A204.1 (cell line): ENCODE data around the gene DMXL2.
A peak's percentile ranks its signal among the peaks of the same experiment; 100 is the strongest.
"Not testable (repeated sequence)": the region's sequence is repeated elsewhere in the genome, so short reads cannot be mapped to it uniquely, and the experiment has no call there.

Source experiments
- FAIRE-seq: peaks from 2 replicates; lab custom pipeline; 2012; peaks lifted over from hg19 to GRCh38; lab: Jason Lieb, UNC

The DMXL2 gene, protein sequence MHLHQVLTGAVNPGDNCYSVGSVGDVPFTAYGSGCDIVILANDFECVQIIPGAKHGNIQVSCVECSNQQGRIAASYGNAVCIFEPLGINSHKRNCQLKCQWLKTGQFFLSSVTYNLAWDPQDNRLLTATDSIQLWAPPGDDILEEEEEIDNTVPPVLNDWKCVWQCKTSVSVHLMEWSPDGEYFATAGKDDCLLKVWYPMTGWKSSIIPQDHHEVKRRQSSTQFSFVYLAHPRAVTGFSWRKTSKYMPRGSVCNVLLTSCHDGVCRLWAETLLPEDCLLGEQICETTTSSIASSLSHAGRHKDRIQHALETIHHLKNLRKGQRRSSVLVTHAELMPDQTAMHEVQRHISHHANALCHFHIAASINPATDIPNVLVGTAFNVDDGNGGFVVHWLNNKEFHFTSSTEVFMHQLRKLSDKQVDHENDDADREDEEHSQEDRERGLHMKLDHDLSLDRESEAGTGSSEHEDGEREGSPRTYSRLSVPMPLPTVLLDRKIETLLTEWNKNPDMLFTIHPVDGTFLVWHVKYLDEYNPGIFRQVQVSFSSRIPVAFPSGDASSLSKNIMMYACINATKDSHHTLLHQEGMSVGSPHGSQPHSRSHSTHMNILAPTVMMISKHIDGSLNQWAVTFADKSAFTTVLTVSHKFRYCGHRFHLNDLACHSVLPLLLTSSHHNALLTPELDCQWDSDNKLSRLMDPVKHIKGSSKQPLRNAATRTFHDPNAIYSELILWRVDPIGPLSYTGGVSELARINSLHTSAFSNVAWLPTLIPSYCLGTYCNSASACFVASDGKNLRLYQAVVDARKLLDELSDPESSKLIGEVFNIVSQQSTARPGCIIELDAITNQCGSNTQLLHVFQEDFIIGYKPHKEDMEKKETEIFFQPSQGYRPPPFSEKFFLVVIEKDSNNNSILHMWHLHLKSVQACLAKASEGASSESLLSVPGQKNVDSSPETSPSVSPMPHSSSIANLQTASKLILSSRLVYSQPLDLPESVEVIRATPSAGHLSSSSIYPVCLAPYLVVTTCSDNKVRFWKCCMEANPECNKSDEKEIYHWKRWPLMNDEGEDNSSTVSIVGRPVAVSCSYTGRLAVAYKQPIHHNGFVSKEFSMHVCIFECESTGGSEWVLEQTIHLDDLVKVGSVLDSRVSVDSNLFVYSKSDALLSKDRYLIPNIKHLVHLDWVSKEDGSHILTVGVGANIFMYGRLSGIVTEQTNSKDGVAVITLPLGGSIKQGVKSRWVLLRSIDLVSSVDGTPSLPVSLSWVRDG (N-terminal part only)

DNA sequence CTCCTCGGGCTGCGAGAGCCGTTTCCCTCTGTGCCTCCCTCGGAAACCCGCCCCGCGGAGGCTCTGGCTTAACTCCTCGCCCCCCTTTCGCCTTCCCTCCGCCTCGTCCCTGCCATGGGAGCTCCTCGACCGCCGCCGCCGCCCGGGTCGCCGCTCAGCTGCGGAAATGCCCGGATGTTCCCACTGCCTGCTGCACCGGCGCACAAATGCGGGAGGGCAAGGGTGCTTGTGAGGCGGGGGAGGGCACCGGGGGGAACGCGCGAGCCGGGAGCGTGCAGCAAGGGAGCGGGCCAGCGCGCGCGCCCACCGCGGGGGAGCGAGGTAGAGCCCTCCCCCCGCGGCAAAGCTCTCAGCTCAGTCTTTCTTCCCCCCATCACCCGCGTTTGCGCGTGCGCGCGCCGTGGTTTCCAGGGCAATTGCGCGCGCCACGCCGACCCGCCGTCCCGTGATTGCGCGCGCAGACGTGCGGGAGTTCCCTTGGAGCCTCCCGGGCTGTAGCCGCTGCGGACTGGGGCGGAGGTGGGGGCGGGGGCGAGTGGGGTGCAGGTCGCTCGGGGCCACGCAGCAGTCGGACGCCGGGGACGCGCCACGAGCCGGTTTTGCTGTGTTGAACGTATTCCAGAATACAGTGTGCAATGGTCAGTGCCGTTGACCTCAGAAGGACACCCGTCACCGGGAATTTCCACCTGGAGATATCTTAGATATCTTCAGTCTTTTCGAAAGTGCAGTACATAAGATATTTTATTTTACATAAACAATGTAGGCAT lies at the start of gene DMXL2:
DMXL2 (minus strand) TSS at position 168 of the 767 bp plus-strand sequence. CDS start 226 bp downstream, outside the sequence.
- no peak for FAIRE-seq

DNA sequence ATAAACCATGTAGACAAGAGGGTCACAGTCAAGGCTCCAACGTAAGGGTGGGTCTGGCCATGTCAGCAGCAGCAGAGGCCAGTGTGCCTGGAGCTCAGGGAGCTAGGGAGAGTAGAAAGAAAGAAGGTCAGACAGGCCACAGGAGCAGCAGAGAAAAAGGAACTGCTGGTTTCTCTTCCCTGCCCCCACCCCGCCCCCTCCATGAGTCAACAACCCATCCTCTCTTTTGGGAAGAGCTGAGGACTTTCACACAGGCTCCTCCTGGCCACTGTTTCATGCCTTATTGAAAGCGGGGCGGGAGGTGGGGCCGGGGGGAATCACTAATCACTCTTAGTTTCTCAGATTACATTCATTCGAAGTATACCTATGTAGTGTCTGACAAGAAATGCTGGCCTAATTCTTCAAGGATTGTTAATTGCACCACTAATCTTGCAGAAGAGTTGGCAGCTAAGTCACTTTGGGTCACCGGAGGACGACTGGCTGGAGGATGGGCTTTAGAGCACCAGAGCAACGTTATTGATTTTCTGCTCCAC lies 49.6 kb upstream of the DMXL2 start:
- no peak for FAIRE-seq

DNA sequence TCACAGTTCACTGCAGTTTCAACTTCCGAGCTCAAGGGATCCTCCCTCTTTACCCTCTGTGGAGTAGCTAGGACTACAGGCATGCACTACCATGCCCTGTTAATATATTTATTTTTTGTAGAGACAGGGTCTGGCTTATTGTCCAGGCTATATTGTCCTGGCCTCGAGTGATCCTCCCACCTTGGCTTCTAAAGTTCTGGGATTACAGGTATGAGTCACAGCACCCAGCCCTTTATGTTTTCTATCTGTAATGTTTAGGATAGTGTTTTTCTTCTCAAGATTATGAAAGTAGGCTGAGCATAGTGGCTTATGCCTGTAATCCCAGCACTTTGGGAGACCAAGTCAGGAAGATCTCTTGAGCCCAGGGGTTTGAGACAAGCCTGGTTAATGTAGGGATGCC lies 46.8 kb upstream of the DMXL2 start:
- FAIRE-seq, result no peak

DNA sequence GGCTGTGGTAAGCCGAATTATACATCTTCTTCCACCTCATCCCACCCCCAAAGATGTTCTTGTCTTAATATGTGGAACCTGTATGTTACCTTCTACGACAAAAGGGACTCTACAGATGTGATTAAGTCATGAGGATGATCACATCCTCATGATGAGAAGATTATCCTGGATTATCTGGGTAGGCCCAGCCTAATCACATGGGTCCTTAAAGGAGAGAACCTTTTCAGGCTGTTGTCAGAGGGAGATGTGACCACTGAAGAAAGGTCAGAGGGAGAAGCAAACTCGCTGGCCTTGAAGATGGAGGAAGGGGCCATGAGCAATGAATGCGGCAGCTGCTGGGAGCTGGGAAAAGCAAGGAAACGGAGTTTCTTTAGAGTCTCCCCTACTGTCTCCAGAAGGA lies 45.9 kb upstream of the DMXL2 start:
- no peak for FAIRE-seq

DNA sequence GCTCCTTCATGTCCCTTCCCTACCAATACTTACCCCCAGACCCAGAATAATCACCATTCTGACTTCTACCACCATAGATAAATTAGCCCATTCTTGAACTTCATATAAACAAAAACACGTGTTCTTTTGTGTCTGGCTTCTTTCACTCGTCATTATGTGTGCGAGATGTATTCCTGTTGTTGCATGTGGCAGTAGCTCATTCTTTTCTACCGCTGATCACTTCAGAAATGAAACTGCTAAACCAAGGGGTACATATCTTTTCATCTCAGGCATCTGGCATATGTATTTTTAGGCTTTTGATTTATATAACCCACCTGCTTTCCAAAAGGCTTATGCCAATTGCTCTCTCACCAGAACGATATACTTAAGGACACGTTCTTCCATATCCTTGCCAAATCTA lies 44.9 kb upstream of the DMXL2 start:
- FAIRE-seq, result no peak

DNA sequence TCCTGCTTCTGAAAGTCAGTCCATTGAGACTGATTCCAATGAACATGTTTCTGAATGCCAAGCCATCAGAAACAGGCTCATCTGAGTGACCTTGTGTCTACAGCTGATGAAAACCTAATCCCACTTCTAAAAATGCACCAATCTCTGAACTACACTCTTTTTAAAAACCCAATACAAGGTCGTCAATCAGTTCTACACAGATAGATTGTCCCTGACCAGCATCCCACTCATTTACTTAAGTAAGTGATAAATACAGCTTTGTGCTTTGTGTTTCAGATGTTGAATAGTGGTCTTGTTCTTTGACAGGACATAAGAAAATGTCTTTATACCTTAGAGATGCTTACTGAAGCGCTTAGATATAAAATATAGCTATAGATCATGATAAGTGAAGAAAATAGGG lies 38.5 kb upstream of the DMXL2 start:
- FAIRE-seq, result no peak

DNA sequence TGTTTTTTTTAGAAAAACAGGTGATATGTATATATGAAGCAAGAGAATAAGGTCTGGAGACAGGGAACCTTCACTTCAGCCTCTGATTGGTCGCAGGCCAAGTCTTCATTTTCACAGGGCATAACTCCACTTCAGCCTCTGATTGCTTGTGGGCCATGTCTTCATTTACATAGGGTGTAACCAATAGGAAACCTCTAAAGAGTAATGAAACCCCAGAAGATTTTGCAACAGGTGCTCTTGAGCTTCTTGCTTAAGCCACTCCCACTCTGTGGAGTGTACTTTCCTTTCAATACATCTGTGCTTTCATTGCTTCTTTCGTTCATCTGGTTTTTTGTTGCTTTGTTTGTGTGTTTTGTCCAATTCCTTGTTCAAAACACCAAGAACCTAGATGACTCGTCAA lies 36.1 kb upstream of the DMXL2 start:
- no peak for FAIRE-seq

DNA sequence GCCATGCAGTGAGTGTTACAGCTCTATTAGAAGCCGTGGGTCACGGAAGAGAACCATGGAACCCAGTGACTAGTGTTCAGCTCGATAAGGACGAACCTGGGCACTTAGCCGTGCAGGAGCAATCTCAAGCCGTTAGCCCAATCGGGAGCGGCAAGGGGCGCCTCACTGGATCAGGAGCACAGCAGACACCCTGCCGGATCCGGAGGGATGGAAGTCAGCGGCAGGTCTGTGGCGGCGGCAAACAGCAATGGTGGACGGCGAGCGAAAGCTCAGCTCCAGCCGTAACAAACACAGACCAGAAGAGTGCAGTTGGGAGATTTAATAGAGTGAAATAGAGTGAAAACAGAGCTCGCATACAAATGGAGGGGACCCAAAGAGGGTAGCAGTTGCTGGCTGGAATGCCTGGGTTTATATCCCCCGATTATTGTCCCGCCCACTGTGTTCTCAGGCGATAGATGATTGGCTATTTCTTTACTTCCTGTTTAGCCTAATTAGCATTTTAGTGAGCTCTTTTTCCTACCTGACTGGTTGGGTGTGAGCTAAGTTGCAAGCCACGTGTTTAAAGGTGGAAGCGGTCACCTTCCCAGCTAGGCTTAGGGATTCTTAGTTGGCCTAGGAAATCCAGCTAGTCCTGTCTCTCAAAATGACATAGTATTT lies 33.0 kb upstream of the DMXL2 start:
- not testable (repeated sequence) for FAIRE-seq

DNA sequence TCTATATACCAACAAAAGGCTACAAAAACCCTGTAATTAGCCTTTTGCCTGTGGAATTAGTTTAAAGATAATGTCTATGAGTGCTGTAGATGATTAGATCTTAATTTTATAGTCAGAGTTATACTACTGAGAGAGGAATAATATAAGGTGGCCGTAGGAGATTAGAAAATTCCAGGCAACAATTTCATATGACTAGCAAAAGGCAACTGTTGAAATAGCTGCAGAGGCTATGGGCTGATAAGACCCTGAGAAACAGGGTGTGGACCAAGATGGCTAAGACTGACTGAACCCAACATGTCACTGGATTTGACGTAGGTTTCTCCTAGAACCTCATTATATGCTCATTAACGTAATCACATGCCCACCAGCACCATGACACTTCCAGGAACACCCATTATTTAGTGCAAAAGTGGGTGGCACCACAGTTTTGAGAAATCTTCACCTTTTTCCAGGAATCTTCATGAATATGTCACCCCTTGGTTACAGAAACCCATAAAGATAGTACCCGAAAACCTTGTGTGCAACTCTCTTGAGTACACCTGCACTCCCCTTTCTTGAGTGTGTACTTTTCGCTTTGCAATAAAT lies 29.6 kb upstream of the DMXL2 start:
- FAIRE-seq, result no peak

DNA sequence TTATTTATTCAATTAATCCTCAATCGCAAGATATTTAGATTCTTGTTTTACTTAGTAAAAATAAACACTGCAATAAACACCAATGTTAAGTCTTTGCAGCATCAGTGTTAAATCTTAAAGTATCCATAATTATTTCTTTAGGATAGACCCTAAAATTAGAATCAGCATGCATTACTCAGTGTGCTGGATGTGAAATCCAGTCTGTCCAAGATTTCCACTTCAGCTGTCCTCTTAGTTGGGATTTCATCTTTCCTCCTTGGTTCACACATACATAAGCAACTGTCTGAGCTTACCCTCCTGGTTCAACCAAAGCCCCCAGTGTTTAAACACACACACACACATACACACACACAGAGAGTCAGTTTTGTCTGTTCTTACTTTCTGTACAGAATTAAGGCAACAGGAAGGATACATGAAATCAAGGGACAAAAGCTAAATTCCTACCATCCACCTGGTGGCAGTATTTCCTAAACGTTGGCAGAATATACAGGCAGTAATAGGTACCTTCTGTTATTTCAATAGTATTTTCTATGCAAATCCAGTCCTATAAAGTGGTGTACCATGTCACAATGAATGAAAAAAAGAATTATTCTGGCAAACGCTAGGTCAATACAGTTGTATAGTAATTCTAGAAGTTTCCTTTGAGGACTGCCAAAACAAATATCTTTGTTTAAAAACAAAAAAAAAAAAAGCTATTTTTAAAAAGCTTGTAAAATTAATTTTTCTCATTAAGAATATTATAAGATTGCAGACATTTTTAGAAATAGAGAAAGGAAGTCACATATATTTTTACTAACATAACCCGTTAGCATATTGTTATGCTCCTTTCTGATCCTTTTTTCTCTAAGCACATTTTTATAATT lies 27.3 kb upstream of the DMXL2 start:
- FAIRE-seq, result peak; percentile 98

DNA sequence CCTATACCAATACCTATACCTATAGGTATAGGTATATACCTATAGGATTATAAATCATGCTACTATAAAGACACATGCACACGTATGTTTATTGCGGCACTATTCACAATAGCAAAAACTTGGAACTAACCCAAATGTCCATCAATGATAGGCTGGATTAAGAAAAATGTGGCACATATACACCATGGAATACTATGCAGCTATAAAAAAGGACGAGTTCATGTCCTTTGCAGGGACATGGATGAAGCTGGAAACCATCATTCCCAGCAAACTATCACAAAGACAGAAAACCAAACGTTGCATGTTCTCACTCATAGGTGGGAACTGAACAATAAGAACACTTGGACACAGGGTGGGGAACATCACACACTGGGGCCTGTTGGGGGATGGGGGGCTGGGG lies 26.1 kb upstream of the DMXL2 start:
- not testable (repeated sequence) for FAIRE-seq

DNA sequence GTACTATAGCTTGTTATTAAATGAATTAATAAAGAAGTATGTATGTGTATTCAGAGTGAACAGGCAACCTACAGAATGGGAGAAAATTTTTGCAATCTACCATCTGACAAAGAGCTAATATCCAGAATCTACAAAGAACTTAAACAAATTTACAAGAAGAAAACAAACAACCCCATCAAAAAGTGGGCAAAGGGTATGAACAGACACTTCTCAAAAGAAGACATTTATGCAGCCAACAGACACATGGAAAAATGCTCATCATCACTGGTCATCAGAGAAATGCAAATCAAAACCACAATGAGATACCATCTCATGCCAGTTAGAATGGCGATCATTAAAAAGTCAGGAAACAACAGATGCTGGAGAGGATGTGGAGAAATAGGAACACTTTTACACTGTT lies 25.5 kb upstream of the DMXL2 start:
- FAIRE-seq, result not testable (repeated sequence)

DNA sequence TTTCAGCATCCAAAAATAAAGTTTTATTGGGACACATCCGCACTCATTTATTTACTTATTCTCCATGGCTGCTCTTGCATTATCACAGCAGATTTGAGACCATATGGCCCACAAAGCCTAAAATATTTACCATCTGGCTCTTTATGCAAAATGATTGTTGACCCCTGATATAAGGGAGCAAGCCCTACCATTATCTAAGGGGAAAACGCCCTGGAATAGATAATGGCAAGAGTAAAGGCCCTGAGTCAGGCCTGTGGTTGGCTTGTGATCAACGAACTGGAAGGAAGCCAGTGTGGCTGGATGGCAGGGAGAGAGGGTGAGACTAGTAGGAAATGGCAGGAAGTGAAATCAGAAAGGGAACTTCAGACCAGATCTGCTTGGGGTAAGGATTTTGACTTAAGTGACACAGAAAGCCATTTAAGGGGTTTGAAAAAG lies 24.6 kb upstream of the DMXL2 start:
- FAIRE-seq, result no peak

DNA sequence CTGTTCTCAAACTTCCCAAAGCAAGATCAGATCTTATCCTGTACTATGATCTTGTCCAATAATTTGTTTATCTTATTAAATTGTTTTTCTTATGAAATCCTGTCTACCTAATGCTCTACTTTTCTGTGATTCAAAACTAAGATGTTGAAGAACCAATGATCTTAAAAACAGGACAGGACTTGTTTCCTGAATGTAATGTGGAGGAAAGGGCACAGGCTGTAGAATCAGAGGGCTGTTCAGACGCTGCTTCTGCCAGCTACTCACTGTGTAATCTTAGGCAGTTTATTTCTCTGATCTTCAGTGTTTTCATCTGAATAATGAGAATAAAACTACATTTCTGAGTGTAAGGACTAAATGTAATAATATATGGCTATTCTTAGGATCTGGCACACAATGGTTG lies 20.1 kb upstream of the DMXL2 start:
- no peak for FAIRE-seq

DNA sequence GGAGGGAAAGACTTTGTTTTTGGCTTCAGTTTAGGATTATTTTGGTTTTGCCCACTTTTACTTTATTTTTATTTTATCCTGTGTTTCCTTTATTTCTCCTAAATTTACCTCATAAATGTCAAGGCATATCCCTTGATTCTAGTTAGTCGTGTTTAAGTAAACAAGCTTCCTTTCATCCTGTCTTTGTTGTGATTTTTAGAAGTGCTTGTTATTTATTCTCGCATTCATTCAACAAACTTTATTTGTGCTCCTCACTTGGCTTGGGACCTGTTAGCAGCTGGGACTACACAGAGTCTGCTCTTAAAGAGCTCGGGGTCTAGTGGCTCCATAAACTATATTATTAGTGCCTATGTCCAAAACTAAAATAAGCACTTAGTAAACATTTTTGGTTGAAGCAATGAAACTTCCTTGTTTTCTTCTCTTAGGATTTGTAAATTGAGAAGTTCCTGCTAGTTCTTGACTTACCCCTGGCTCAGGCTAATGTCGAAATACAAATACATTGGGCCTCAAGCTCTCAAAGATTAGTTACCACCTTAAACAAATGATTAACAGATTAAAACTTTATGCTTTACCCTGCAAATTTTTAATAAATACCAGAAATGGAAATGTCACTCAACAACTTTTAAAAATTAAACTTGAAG lies 19.0 kb upstream of the DMXL2 start:
- no peak for FAIRE-seq

DNA sequence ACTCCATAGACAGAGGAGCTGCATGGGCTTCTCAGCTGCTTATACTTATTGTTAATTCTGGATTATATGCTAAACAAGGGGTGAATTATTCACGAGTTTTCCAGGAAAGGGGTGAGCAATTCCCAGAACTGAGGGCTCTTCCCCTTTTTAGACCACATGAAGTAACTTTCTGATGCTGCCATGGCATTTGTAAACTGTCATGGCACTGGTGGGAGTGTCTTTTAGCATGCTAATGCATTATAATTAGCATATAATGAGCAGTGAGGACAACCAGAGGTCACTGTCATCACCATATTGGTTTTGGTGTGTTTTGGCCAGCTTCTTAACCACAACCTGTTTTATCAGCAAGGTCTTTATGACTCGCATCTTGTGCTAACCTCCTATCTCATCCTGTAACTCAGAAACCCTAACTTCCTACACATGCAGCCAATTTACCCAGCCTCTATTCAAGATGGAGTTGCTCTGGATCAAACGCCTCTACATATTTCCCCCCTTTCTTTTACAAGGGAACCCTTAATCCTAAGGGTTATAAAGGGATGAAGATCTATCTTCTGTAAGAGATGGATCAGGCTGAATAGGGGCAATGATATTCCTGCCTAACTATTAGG lies 12.1 kb upstream of the DMXL2 start:
- no peak for FAIRE-seq

DNA sequence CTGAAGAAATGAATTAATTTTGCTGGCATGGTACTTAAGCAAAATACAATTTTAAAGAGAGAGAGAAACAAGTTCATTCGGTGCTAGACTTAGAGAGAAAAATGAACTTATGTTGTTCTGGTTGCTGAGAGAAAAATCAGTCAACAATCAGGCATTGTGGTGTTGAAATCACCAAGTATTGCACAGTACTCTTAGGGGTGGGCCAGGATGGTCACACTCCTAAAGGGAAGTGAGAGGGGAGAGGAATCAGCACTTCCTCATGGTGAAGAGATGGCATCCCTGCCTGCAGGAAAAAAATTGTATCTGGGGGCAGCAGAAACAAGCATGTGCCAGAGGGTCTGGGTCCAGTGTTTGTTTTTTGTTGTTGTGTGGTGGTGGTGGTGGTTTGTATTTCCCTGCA lies 7.0 kb upstream of the DMXL2 start:
- FAIRE-seq, result no peak

DNA sequence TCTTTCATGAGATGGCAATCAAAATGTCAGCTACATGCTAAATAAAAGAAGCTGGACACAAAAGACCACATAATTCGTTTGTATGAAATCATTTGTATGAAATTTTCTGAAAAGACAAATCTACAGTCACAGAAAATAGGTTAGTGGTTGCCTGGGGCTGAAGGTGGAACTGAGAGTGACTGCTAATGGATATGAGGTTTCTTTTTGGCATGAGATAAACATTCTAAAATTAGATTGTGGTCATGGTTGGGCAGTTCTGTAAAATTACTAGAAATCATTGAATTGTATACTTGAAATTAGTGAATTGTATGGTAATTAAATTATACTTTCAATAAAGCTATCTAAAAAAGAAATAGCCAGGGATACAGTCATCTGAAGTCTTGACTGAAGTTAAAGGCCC lies 2.7 kb upstream of the DMXL2 start:
- FAIRE-seq, result no peak

DNA sequence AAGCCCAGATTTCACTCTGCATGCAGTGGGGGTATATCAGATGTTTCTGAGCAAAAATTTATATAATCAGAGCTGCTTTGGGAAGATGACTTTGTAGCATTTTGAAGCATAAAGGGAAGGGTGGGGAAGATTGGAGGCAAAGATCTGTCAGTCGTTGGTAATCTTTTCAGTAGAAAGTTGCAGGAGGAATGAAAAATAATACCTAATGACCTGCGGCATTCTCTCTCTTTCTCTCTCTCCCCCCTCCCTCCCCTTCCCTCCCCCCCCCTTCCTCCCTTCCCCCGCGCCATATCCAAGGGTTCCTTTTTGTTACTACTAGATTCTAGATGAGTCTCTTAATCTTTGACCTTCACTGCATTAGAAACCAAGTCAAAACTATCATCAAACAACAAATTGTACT lies 1.5 kb upstream of the DMXL2 start:
- no peak for FAIRE-seq
